ENCODE data around the gene MCF2L2.

MCF2L2 gene

GRCh38 chr3:183306798-183307671 lies 121.4 kb downstream of the MCF2L2 start:
- in situ Hi-C loops (cut with HindIII; ENCODE audit: low sequenced_read_pairs), result loop anchor here (10.0 to 25.0 kb wide), 2 partner anchors 95 to 338 kb away; no protein-coding TSS in a partner anchor

- in situ Hi-C loops (cut with HindIII; ENCODE audit: low sequenced_read_pairs), result loop anchor here (10.0 to 25.0 kb wide), 2 partner anchors 91 to 341 kb away; no protein-coding TSS in a partner anchor
These were observed 124.7 kb downstream of the MCF2L2 start for GRCh38 chr3:183303690-183304089.

GRCh38 chr3:183301937-183302580 lies 126.4 kb downstream of the MCF2L2 start:
- in situ Hi-C loops (cut with HindIII; ENCODE audit: low sequenced_read_pairs), result loop anchor here (10.0 to 25.0 kb wide), 2 partner anchors 90 to 343 kb away; no protein-coding TSS in a partner anchor

- in situ Hi-C loops (cut with HindIII; ENCODE audit: low sequenced_read_pairs), result loop anchor here (10.0 to 25.0 kb wide), 2 partner anchors 89 to 344 kb away; no protein-coding TSS in a partner anchor
These were observed 127.3 kb downstream of the MCF2L2 start for GRCh38 chr3:183300996-183301562.

- in situ Hi-C loops (cut with HindIII; ENCODE audit: low sequenced_read_pairs), result loop anchor here (10.0 to 25.0 kb wide), 2 partner anchors 88 to 345 kb away; no protein-coding TSS in a partner anchor
These were observed 128.4 kb downstream of the MCF2L2 start for GRCh38 chr3:183299976-183300375.

- in situ Hi-C loops (cut with HindIII; ENCODE audit: low sequenced_read_pairs), result no loop called here
These were observed 129.7 kb downstream of the MCF2L2 start for GRCh38 chr3:183298701-183299153.

- in situ Hi-C loops (cut with HindIII; ENCODE audit: low sequenced_read_pairs), result no loop called here
These were observed 131.5 kb downstream of the MCF2L2 start for GRCh38 chr3:183296944-183297343.

- in situ Hi-C loops (cut with HindIII; ENCODE audit: low sequenced_read_pairs), result no loop called here
These were observed 133.2 kb downstream of the MCF2L2 start for GRCh38 chr3:183295211-183295610.

- in situ Hi-C loops (cut with HindIII; ENCODE audit: low sequenced_read_pairs), result no loop called here
These were observed 134.5 kb downstream of the MCF2L2 start for GRCh38 chr3:183293966-183294365.

- in situ Hi-C loops (cut with HindIII; ENCODE audit: low sequenced_read_pairs), result no loop called here
These were observed 136.9 kb downstream of the MCF2L2 start for GRCh38 chr3:183291497-183292031.

GRCh38 chr3:183290216-183290615 lies 138.2 kb downstream of the MCF2L2 start:
- in situ Hi-C loops (cut with HindIII; ENCODE audit: low sequenced_read_pairs), result no loop called here

GRCh38 chr3:183288117-183288516 lies 140.3 kb downstream of the MCF2L2 start:
- in situ Hi-C loops (cut with HindIII; ENCODE audit: low sequenced_read_pairs), result no loop called here

- in situ Hi-C loops (cut with HindIII; ENCODE audit: low sequenced_read_pairs), result no loop called here
These were observed 141.0 kb downstream of the MCF2L2 start for GRCh38 chr3:183287301-183287971.

- in situ Hi-C loops (cut with HindIII; ENCODE audit: low sequenced_read_pairs), result no loop called here
These were observed 142.5 kb downstream of the MCF2L2 start for GRCh38 chr3:183285828-183286457.

- in situ Hi-C loops (cut with HindIII; ENCODE audit: low sequenced_read_pairs), result no loop called here
These were observed 143.1 kb downstream of the MCF2L2 start for GRCh38 chr3:183285318-183285717.

- in situ Hi-C loops (cut with HindIII; ENCODE audit: low sequenced_read_pairs), result no loop called here
These were observed 143.8 kb downstream of the MCF2L2 start for GRCh38 chr3:183284570-183284969.

GRCh38 chr3:183283886-183284285 lies 144.5 kb downstream of the MCF2L2 start:
- in situ Hi-C loops (cut with HindIII; ENCODE audit: low sequenced_read_pairs), result no loop called here

- in situ Hi-C loops (cut with HindIII; ENCODE audit: low sequenced_read_pairs), result no loop called here
These were observed 147.2 kb downstream of the MCF2L2 start for GRCh38 chr3:183281126-183281797.

GRCh38 chr3:183279371-183279770 lies 149.0 kb downstream of the MCF2L2 start:
- in situ Hi-C loops (cut with HindIII; ENCODE audit: low sequenced_read_pairs), result no loop called here

Measured in DLD1 (cell line).